ENCODE results near the gene GKN2.

GKN2 gene

GRCh38 chr2:68916226-68916625 lies 36.5 kb downstream of the GKN2 start:
- TF ChIP-seq TSHZ2 (CRISPR knock-in tag; IDR thresholded peaks at IDR 0.05) (no peak), PATZ1 (CRISPR knock-in tag; IDR thresholded peaks at IDR 0.05; ENCODE audit: borderline replicate concordance) (no peak), ZFP3 (CRISPR knock-in tag; IDR thresholded peaks at IDR 0.05) (no peak), CSDC2 (CRISPR knock-in tag; IDR thresholded peaks at IDR 0.05) (no peak), ISL1 (CRISPR knock-in tag; IDR thresholded peaks at IDR 0.05) (no peak), PPARA (CRISPR knock-in tag; IDR thresholded peaks at IDR 0.05; ENCODE audit: borderline replicate concordance) (no peak), ARNTL (CRISPR knock-in tag; IDR thresholded peaks at IDR 0.05; ENCODE audit: borderline replicate concordance, low read depth) (no peak), ZFP30 (CRISPR knock-in tag; IDR thresholded peaks at IDR 0.05) (no peak), CREB5 (CRISPR knock-in tag; IDR thresholded peaks at IDR 0.05; ENCODE audit: low read depth) (no peak), POU6F1 (CRISPR knock-in tag; IDR thresholded peaks at IDR 0.05; ENCODE audit: borderline replicate concordance, low read depth) (no peak), TCF4 (CRISPR knock-in tag; IDR thresholded peaks at IDR 0.05; ENCODE audit: borderline replicate concordance) (no peak), ZNF565 (CRISPR knock-in tag; conservative IDR thresholded peaks at IDR 0.05; ENCODE audit: low read depth) (no peak)
- ATAC-seq: no peak

GRCh38 chr2:68915393-68915792 lies 37.3 kb downstream of the GKN2 start:
- TF ChIP-seq GLIS3 (CRISPR knock-in tag; IDR thresholded peaks at IDR 0.05) (no peak), SNAI2 (CRISPR knock-in tag; IDR thresholded peaks at IDR 0.05) (no peak), ZNF8 (CRISPR knock-in tag; IDR thresholded peaks at IDR 0.05) (no peak), CSRNP3 (CRISPR knock-in tag; IDR thresholded peaks at IDR 0.05) (no peak), PPARA (CRISPR knock-in tag; IDR thresholded peaks at IDR 0.05; ENCODE audit: borderline replicate concordance) (no peak), TOX (CRISPR knock-in tag; IDR thresholded peaks at IDR 0.05; ENCODE audit: borderline replicate concordance) (no peak), PATZ1 (CRISPR knock-in tag; IDR thresholded peaks at IDR 0.05; ENCODE audit: borderline replicate concordance) (no peak), TCF4 (CRISPR knock-in tag; IDR thresholded peaks at IDR 0.05; ENCODE audit: borderline replicate concordance) (no peak), ZNF70 (CRISPR knock-in tag; IDR thresholded peaks at IDR 0.05) (no peak), ZFP30 (CRISPR knock-in tag; IDR thresholded peaks at IDR 0.05) (no peak)
- ATAC-seq: no peak

GRCh38 chr2:68913359-68913758 lies 39.3 kb downstream of the GKN2 start:
- no peak for TF ChIP-seq TSHZ2 (CRISPR knock-in tag; IDR thresholded peaks at IDR 0.05)
- TF ChIP-seq TOX (CRISPR knock-in tag; IDR thresholded peaks at IDR 0.05; ENCODE audit: borderline replicate concordance): no peak
- TF ChIP-seq CSDC2 (CRISPR knock-in tag; IDR thresholded peaks at IDR 0.05): no peak
- TF ChIP-seq RARB (CRISPR knock-in tag; IDR thresholded peaks at IDR 0.05): no peak
- TF ChIP-seq ZFP30 (CRISPR knock-in tag; IDR thresholded peaks at IDR 0.05): no peak
- no peak for TF ChIP-seq CSRNP3 (CRISPR knock-in tag; IDR thresholded peaks at IDR 0.05)

More at GRCh38 chr2:68913359-68913758, 39.3 kb downstream of the GKN2 start:
- no peak for ATAC-seq

All from SK-N-SH treated with all-trans-retinoic acid at 6 μM for 48 hours (cell line).